Astrocyte (in vitro differentiated cells and primary cell): Measurements from ENCODE around the gene SLC29A2. TPM values are rescaled to one million over a fixed set of nuclear protein-coding genes. Genes with fewer than 3 reads are reported as not detected.
A peak's percentile ranks its signal among the peaks of the same experiment; 100 is the strongest.

Experiments
- DNase-seq: peaks from one replicate; pipeline ENCODE4 v3.0.0-alpha.2; 2010; ENCODE audit warnings: low read depth
- FAIRE-seq: peaks from 2 replicates; lab custom pipeline; 2011; peaks lifted over from hg19 to GRCh38; lab: Jason Lieb, UNC
- H2AFZ ChIP-seq: 2 replicates; pipeline ENCODE4 v1.6.0; 2012; ENCODE audit warnings: low read depth, low read length, inconsistent platforms
- H3K27ac ChIP-seq: 2 replicates; pipeline ENCODE4 v1.5.1; 2011; ENCODE audit warnings: low read depth, low read length, inconsistent platforms
- H3K27me3 ChIP-seq: 2 replicates; pipeline ENCODE4 v1.6.0; 2011; ENCODE audit warnings: low read length, inconsistent platforms; ENCODE audit not compliant: insufficient read depth
- H3K36me3 ChIP-seq: 2 replicates; pipeline ENCODE4 v1.5.1; 2011; ENCODE audit warnings: low read length, inconsistent platforms; ENCODE audit not compliant: insufficient read depth
- H3K4me1 ChIP-seq: 2 replicates; pipeline ENCODE4 v1.5.1; 2011; ENCODE audit warnings: low read length, inconsistent platforms; ENCODE audit not compliant: insufficient read depth
- H3K4me2 ChIP-seq: 2 replicates; pipeline ENCODE4 v1.6.0; 2012; ENCODE audit warnings: low read length, inconsistent platforms
- H3K4me3 ChIP-seq: 2 replicates; pipeline ENCODE4 v1.5.1; 2011; ENCODE audit warnings: low read depth, mild to moderate bottlenecking, low read length, inconsistent platforms; ENCODE audit not compliant: insufficient read depth
- H3K79me2 ChIP-seq: 2 replicates; pipeline ENCODE4 v1.6.0; 2012; ENCODE audit warnings: mild to moderate bottlenecking, low read length, inconsistent platforms; ENCODE audit not compliant: insufficient read depth
- H3K9ac ChIP-seq: 2 replicates; pipeline ENCODE4 v1.6.0; 2012; ENCODE audit warnings: mild to moderate bottlenecking, low read length, inconsistent platforms
- H3K9me3 ChIP-seq: 2 replicates; pipeline ENCODE4 v1.5.1; 2012; ENCODE audit warnings: low read depth, mild to moderate bottlenecking, low read length, inconsistent platforms; ENCODE audit not compliant: insufficient read depth
- H4K20me1 ChIP-seq: 2 replicates; pipeline ENCODE4 v1.6.0; 2012; ENCODE audit warnings: low read length, inconsistent platforms; ENCODE audit not compliant: insufficient read depth
- H3K27ac Mint-ChIP-seq: one replicate; pipeline ENCODE4 v1.8.0; 2021; ENCODE audit warnings: mild to moderate bottlenecking, mixed read lengths; ENCODE audit not compliant: unreplicated experiment
- H3K27me3 Mint-ChIP-seq: one replicate; pipeline ENCODE4 v1.8.0; 2021; ENCODE audit warnings: low read depth, mixed read lengths; ENCODE audit not compliant: unreplicated experiment
- H3K36me3 Mint-ChIP-seq: one replicate; pipeline ENCODE4 v1.8.0; 2021; ENCODE audit warnings: low read depth, mixed read lengths; ENCODE audit not compliant: unreplicated experiment
- H3K4me1 Mint-ChIP-seq: one replicate; pipeline ENCODE4 v1.8.0; 2021; ENCODE audit warnings: low read depth, mixed read lengths; ENCODE audit not compliant: unreplicated experiment
- H3K4me3 Mint-ChIP-seq: one replicate; pipeline ENCODE4 v1.8.0; 2021; ENCODE audit warnings: mild to moderate bottlenecking, moderate library complexity, mixed read lengths; ENCODE audit not compliant: unreplicated experiment
- H3K9me3 Mint-ChIP-seq: one replicate; pipeline ENCODE4 v1.8.0; 2021; ENCODE audit warnings: mild to moderate bottlenecking, mixed read lengths; ENCODE audit not compliant: unreplicated experiment
- EZH2 ChIP-seq: IDR thresholded peaks from 2 replicates; pipeline ENCODE4 v1.6.1; 2012; ENCODE audit warnings: mild to moderate bottlenecking, low read length, inconsistent platforms; ENCODE audit not compliant: insufficient read depth
- total RNA-seq: library from RNA; stranded (reverse); gene quantifications from 2 replicates; pipeline ENCODE4 v1.2.1, GENCODE V29; 2021
- TF ChIP-seq, protein P1 (sequence below): IDR thresholded peaks from 2 replicates; pipeline ENCODE4 v1.5.1; 2011; ENCODE audit warnings: low read depth, mild to moderate bottlenecking, inconsistent platforms, low read length, moderate library complexity; ENCODE audit not compliant: insufficient read depth

Gene SLC29A2
- total RNA-seq, 1 donor from 2014 or later, result 6.6 TPM

DNA sequence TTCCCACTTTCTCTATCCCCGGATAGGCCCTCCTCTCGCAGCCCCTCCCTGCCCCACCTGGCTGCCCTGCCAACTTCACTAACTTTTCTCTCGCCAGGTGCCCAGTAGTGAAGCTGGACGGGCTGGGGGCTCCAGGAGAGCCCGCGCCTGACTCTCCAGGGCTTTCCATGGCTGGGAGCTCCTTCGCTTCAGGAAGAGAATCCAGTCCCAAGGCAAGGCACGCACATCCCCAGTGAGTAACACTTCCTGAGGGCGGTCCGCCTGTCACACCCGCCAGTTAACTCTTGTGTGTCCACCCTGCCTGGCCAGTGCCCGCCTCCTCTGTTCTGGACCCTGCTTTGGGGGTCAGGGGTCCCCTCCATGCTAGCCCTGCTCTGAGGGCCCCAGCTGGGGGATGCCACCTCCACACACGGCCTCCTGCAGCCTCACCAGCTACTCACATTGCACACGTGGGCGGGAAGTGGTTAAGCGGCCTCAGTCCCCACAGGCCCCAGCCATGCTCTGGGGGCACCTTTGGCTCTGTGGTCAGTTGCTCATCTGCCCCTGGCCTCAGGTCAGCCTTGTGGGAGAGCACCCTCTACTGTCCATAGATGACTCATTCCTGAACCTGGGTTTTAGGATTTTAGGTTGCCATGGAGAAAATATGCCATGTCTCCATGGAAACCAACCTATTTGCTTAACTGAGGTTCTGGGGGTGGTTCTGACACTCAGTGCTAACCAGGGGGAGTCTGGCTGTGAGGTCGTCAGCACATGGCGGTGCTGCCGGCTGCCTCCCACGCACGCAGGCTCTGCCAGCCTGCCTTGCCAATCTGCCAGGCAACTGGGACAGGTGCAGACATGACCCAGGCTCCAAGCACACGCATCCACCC, 35.1 kb downstream of the SLC29A2 start, which contains the start of gene RIN1:
RIN1 (minus strand) TSS at position 201 of the 869 bp plus-strand sequence; CDS start at position 169, 32 bp downstream.
- H3K9me3 Mint-ChIP-seq, result no peaks in the 10 kb centered on the region
- peaks cover 27% of the 10 kb centered on the region for H3K79me2 ChIP-seq
- H3K27ac ChIP-seq, result peak within 1 kb of the TSS; percentile 96
- peaks cover 31% of the 10 kb centered on the region for H3K4me1 Mint-ChIP-seq
- no peaks in the 10 kb centered on the region for H3K9me3 ChIP-seq
- TF ChIP-seq, protein P1, sequence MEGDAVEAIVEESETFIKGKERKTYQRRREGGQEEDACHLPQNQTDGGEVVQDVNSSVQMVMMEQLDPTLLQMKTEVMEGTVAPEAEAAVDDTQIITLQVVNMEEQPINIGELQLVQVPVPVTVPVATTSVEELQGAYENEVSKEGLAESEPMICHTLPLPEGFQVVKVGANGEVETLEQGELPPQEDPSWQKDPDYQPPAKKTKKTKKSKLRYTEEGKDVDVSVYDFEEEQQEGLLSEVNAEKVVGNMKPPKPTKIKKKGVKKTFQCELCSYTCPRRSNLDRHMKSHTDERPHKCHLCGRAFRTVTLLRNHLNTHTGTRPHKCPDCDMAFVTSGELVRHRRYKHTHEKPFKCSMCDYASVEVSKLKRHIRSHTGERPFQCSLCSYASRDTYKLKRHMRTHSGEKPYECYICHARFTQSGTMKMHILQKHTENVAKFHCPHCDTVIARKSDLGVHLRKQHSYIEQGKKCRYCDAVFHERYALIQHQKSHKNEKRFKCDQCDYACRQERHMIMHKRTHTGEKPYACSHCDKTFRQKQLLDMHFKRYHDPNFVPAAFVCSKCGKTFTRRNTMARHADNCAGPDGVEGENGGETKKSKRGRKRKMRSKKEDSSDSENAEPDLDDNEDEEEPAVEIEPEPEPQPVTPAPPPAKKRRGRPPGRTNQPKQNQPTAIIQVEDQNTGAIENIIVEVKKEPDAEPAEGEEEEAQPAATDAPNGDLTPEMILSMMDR, result no peak
- TF ChIP-seq EZH2, result no peak
- no peaks in the 10 kb centered on the region for H3K27me3 Mint-ChIP-seq
- DNase-seq, result peak; percentile 98
- FAIRE-seq, result peak; percentile 98
- peak within 1 kb of the TSS; percentile 95 for H3K9ac ChIP-seq
- H3K36me3 Mint-ChIP-seq, result peaks cover 9% of the 10 kb centered on the region
- H3K4me1 ChIP-seq, result peaks cover 47% of the 10 kb centered on the region
- peak within 1 kb of the TSS; percentile 88 for H3K4me3 Mint-ChIP-seq
- peak within 1 kb of the TSS; percentile 74 for H3K4me3 ChIP-seq
- peak within 1 kb of the TSS; percentile 99 for H3K27ac Mint-ChIP-seq
- H2AFZ ChIP-seq, result no peak within 1 kb of the TSS
- peak within 1 kb of the TSS; percentile 99 for H3K4me2 ChIP-seq
- peaks cover 46% of the 10 kb centered on the region for H4K20me1 ChIP-seq
- H3K27me3 ChIP-seq, result no peaks in the 10 kb centered on the region
- peaks cover 6% of the 10 kb centered on the region for H3K36me3 ChIP-seq

DNA sequence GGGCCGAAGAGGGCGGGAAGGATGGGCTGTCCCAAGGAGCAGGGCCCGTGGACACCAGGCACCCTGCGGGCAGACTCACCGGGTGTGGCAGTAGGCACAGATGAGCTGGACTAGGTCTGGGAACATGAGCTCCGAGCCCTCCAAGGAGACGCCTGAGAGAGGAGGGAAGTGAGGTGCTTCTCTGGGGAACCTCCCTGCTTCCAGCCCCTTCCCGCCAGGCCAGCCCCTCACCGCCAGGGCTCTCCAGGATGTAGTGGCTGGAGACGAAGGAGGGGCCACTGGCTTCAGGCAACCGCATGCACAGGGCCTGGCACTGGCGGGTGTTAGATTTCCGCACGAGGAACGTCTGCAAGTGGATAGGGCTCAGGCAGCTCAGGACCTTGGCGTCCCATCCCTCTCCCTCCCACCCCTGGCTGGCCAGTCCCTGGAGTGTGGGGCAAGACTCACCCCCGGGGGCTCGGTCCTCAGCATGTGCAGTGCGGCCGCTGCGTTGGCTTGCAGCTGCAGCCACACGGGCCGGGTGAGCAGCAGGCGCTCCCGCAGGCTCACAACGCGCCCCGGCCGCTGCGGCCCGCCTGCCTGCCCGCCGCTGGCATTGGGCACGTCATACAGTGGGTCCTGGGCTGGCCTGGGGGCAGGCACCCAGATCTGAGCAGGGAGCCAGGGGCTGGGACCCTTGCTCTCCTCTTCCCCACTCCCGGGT, 35.9 kb downstream of the SLC29A2 start:
- H3K27me3 Mint-ChIP-seq, result no peaks in the 10 kb centered on the region
- H3K79me2 ChIP-seq, result peaks cover 27% of the 10 kb centered on the region
- H2AFZ ChIP-seq, result no peak overlapping the region
- H3K4me2 ChIP-seq, result peak overlapping the region; percentile 99
- H3K4me3 Mint-ChIP-seq, result peak overlapping the region; percentile 88
- H3K9me3 ChIP-seq, result no peaks in the 10 kb centered on the region
- H3K27me3 ChIP-seq, result no peaks in the 10 kb centered on the region
- H3K27ac ChIP-seq, result peak overlapping the region; percentile 96
- peaks cover 31% of the 10 kb centered on the region for H3K4me1 Mint-ChIP-seq
- DNase-seq, result peak; percentile 66
- peaks cover 47% of the 10 kb centered on the region for H3K4me1 ChIP-seq
- H3K36me3 Mint-ChIP-seq, result peaks cover 11% of the 10 kb centered on the region
- no peaks in the 10 kb centered on the region for H3K9me3 Mint-ChIP-seq
- no peak for FAIRE-seq
- H3K4me3 ChIP-seq, result peak overlapping the region; percentile 74
- TF ChIP-seq EZH2, result no peak
- TF ChIP-seq, protein P1, result no peak
- H3K36me3 ChIP-seq, result peaks cover 3% of the 10 kb centered on the region
- H4K20me1 ChIP-seq, result peaks cover 48% of the 10 kb centered on the region
- H3K27ac Mint-ChIP-seq, result peak overlapping the region; percentile 99
- H3K9ac ChIP-seq, result peak overlapping the region; percentile 95
